Panc1 (cell line): ENCODE measurements around the gene PEAR1. TPM values are rescaled to one million over a fixed set of nuclear protein-coding genes. Genes with fewer than 3 reads are reported as not detected.

Source experiments
- ATAC-seq: fragments of 200-7000 bp; cut with Tn5 transposase; 2 replicates; pipeline ENCODE4 v1.9.1; 2020; ENCODE audit warnings: mild to moderate bottlenecking, moderate library complexity
- BruUV-seq: library from RNA; stranded (reverse); fragments of 400-500 nt; replicated peaks from 2 replicates; lab custom pipeline; 2021; lab: Mats Ljungman, UMichigan
- CTCF ChIA-PET: fragments of 300-600 bp; sonication (Branson Sonifier 250); formaldehyde crosslinking; loops from one replicate; lab custom pipeline; 2022; ENCODE audit warnings: antibody characterized with exemption; lab: Charles Lee
- POLR2A ChIA-PET: fragments of 300-600 bp; sonication (Branson Sonifier 250); formaldehyde crosslinking; loops from one replicate; lab custom pipeline; 2022; ENCODE audit warnings: antibody characterized with exemption; lab: Charles Lee
- DNase-seq: peaks from one replicate; pipeline ENCODE4 v3.0.0-alpha.2; 2010; ENCODE audit warnings: low read depth, low spot score
- H3K27ac ChIP-seq: 2 replicates; pipeline ENCODE4 v1.5.1; 2011; ENCODE audit warnings: mild to moderate bottlenecking, low read length, inconsistent platforms
- H3K27me3 ChIP-seq: fragments of 200-500 bp; sonication (Bioruptor generic); 2 replicates; pipeline ENCODE4 v1.6.0; 2014; ENCODE audit warnings: low read length, inconsistent platforms; ENCODE audit not compliant: control insufficient read depth, insufficient read depth
- H3K36me3 ChIP-seq: fragments of 200-500 bp; sonication (Bioruptor generic); 2 replicates; pipeline ENCODE4 v1.5.1; 2014; ENCODE audit warnings: inconsistent platforms, mild to moderate bottlenecking, low read length, moderate library complexity; ENCODE audit not compliant: control insufficient read depth, insufficient read depth
- H3K4me1 ChIP-seq: 2 replicates; pipeline ENCODE4 v1.5.1; 2011; ENCODE audit warnings: inconsistent platforms, mild to moderate bottlenecking, low read length, moderate library complexity; ENCODE audit not compliant: control insufficient read depth, insufficient read depth
- H3K4me3 ChIP-seq, 2 experiments: 2 replicates each; pipeline ENCODE4 v1.5.1; 2011 to 2012; ENCODE audit warnings: low read depth in 2 of 2, low read length in 2 of 2, mild to moderate bottlenecking in 2 of 2, inconsistent platforms in 1 of 2, moderate library complexity in 1 of 2
- H3K9me3 ChIP-seq: fragments of 200-500 bp; sonication (Bioruptor generic); 2 replicates; pipeline ENCODE4 v1.5.1; 2014; ENCODE audit warnings: low read depth, mild to moderate bottlenecking, inconsistent platforms, low read length, moderate library complexity; ENCODE audit not compliant: control insufficient read depth, insufficient read depth
- CTCF ChIP-seq: fragments of 450-650 bp; IDR thresholded peaks from 2 replicates; pipeline ENCODE4 v1.5.1; 2017; ENCODE audit warnings: mild to moderate bottlenecking
- POLR2AphosphoS5 ChIP-seq: IDR thresholded peaks from 2 replicates; pipeline ENCODE4 v1.6.1; 2012; ENCODE audit warnings: mild to moderate bottlenecking, low read depth, low read length, moderate library complexity
- SIN3A ChIP-seq: IDR thresholded peaks from 2 replicates; pipeline ENCODE4 v1.6.1; 2012; ENCODE audit warnings: low read depth, mild to moderate bottlenecking, low read length, moderate library complexity, borderline replicate concordance; ENCODE audit not compliant: insufficient read depth
- TCF7L2 ChIP-seq: IDR thresholded peaks from 2 replicates; pipeline ENCODE4 v1.6.1; 2011; ENCODE audit warnings: mild to moderate bottlenecking, low read depth, low read length, inconsistent platforms
- in situ Hi-C: cut with HindIII; loops from 2 replicates; pipeline ENCODE4 v1.10.0; 2016; ENCODE audit warnings: low sequenced_read_pairs, low pct_unique_long_range_greater_than_20kb
- intact Hi-C: fragments of 100-400 bp; cut with micrococcal nuclease; formaldehyde crosslinking; loops from one replicate; pipeline ENCODE4 v1.10.0; 2022; ENCODE audit not compliant: unreplicated experiment
- total RNA-seq: library from RNA; stranded (reverse); gene quantifications from one replicate; pipeline ENCODE4 v1.2.1, GENCODE V29; 2021; ENCODE audit not compliant: unreplicated experiment
- TF ChIP-seq, protein P1 (sequence below), 2 experiments: IDR thresholded peaks; 2 replicates each; pipeline ENCODE4 v1.6.1; 2011 to 2012; ENCODE audit warnings: low read depth in 2 of 2, control low read depth in 1 of 2, low read length in 1 of 2, mild to moderate bottlenecking in 1 of 2, moderate library complexity in 1 of 2; ENCODE audit not compliant: insufficient read depth in 1 of 2

Gene PEAR1
- total RNA-seq, 1 experiment from 2014 or later = 16.1 TPM

- in situ Hi-C loops (no loop called here), intact Hi-C loops (no loop called here)
- BruUV-seq = no TSS peak
- H3K27me3 ChIP-seq = no peaks in the 10 kb centered on the region
- ChIA-PET POLR2A (no interaction called here), CTCF (no interaction called here)
- H3K4me1 ChIP-seq = peaks cover 39% of the 10 kb centered on the region
- H3K27ac ChIP-seq = peak overlapping the region; percentile 4; the same call in 1 of the 2 replicates
- no peak overlapping the region for H3K4me3 ChIP-seq
- DNase-seq = no peak
- no peaks in the 10 kb centered on the region for H3K9me3 ChIP-seq
- H3K36me3 ChIP-seq = no peaks in the 10 kb centered on the region
- ATAC-seq = no peak
- TF ChIP-seq CTCF = no peak
- TF ChIP-seq TCF7L2 = no peak
- TF ChIP-seq, protein P1, sequence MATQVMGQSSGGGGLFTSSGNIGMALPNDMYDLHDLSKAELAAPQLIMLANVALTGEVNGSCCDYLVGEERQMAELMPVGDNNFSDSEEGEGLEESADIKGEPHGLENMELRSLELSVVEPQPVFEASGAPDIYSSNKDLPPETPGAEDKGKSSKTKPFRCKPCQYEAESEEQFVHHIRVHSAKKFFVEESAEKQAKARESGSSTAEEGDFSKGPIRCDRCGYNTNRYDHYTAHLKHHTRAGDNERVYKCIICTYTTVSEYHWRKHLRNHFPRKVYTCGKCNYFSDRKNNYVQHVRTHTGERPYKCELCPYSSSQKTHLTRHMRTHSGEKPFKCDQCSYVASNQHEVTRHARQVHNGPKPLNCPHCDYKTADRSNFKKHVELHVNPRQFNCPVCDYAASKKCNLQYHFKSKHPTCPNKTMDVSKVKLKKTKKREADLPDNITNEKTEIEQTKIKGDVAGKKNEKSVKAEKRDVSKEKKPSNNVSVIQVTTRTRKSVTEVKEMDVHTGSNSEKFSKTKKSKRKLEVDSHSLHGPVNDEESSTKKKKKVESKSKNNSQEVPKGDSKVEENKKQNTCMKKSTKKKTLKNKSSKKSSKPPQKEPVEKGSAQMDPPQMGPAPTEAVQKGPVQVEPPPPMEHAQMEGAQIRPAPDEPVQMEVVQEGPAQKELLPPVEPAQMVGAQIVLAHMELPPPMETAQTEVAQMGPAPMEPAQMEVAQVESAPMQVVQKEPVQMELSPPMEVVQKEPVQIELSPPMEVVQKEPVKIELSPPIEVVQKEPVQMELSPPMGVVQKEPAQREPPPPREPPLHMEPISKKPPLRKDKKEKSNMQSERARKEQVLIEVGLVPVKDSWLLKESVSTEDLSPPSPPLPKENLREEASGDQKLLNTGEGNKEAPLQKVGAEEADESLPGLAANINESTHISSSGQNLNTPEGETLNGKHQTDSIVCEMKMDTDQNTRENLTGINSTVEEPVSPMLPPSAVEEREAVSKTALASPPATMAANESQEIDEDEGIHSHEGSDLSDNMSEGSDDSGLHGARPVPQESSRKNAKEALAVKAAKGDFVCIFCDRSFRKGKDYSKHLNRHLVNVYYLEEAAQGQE (IDR thresholded peaks at IDR 0.05; ENCODE audit: insufficient read depth in 1 of 2, low read depth in 2 of 2, low read length in 1 of 2) = no peak
Measured at GRCh38 chr1:156900896-156901589, 7.5 kb downstream of the PEAR1 start.

DNA sequence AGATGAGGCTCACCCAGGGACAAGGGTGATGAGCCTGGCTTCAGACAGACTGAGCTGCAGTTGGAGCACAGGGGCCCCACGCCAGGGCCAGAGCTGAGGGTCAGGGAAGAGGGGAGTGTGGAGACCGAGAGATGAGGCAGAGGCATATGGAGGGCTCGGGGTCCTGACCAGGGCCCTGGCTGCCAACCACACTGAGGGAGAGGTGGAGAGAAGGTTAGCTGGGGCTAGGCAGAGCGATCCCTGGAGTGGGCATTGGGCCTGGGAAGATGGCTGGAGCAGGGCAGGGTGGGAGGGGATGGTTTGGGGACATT lies 8.0 kb downstream of the PEAR1 start:
- POLR2A ChIA-PET = no interaction called here
- CTCF ChIA-PET = no interaction called here

More for the DNA sequence above, 8.0 kb downstream of the PEAR1 start:
- Histone ChIP-seq H3K4me1 (peaks cover 34% of the 10 kb centered on the region), H3K36me3 (no peaks in the 10 kb centered on the region), H3K27me3 (no peaks in the 10 kb centered on the region), H3K27ac (no peak overlapping the region), H3K9me3 (no peaks in the 10 kb centered on the region), H3K4me3 (no peak overlapping the region)
- ATAC-seq (no peak), DNase-seq (no peak)
- intact Hi-C loops (no loop called here), in situ Hi-C loops (no loop called here)
- BruUV-seq = no TSS peak
- TF ChIP-seq POLR2AphosphoS5 = no peak
- TF ChIP-seq, protein P1 (IDR thresholded peaks at IDR 0.05; ENCODE audit: insufficient read depth in 1 of 2, low read depth in 2 of 2, low read length in 1 of 2) = no peak
- TF ChIP-seq CTCF = no peak
- no peak for TF ChIP-seq SIN3A
- TF ChIP-seq TCF7L2 = no peak
